Mononuclear cell (primary cell): ENCODE data around the gene GPRASP3. TPM values are rescaled to one million over a fixed set of nuclear protein-coding genes. Genes with fewer than 3 reads are reported as not detected.
A peak's percentile ranks its signal among the peaks of the same experiment; 100 is the strongest.

Experiments used
- H3K27me3 ChIP-seq: 2 replicates; pipeline ENCODE4 v1.6.0; 2011; ENCODE audit warnings: low read length, control low read depth; ENCODE audit not compliant: insufficient read depth
- H3K4me1 ChIP-seq: 2 replicates; pipeline ENCODE4 v1.5.1; 2011; ENCODE audit warnings: mild to moderate bottlenecking, low read length, control low read depth; ENCODE audit not compliant: insufficient read depth
- H3K4me3 ChIP-seq: 2 replicates; pipeline ENCODE4 v1.5.1; 2011; ENCODE audit warnings: mild to moderate bottlenecking, low read length, moderate library complexity
- H3K9me3 ChIP-seq: 2 replicates; pipeline ENCODE4 v1.5.1; 2011; ENCODE audit warnings: low read depth, mild to moderate bottlenecking, control low read depth, low read length
- total RNA-seq: library from RNA; depleted of rRNA; stranded (reverse); fragments of >200 nt; gene quantifications from one replicate; pipeline ENCODE4 v1.2.3, GENCODE V29; 2012

The GPRASP3 gene
- total RNA-seq, 1 donor = 0.73 TPM

DNA sequence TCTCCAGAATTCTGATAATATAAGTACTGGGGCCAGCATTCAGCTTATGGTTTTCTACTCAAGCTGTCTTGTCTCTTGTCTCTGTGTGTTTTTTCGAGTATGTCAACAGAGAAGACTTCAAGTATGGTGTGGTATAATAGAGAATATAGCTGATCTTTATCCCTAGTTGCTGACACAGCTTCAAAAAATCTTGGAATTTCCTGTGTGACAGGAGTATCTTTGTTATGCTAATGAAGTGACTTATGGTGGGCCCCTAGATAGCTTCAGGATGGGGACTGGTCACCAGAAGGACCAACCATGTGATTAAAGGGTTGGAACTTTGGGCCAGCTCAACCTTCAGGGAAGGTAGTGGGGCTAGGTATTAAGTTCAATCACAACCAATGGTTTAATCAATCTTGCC lies 2.9 kb downstream of the GPRASP3 start:
- Histone ChIP-seq H3K4me1 (peaks cover 8% of the 10 kb centered on the region), H3K27me3 (no peaks in the 10 kb centered on the region), H3K9me3 (no peaks in the 10 kb centered on the region)

GRCh38 chrX:102727761-102728160 lies 7.2 kb downstream of the GPRASP3 start:
- Histone ChIP-seq H3K27me3 (no peaks in the 10 kb centered on the region), H3K4me1 (no peaks in the 10 kb centered on the region), H3K9me3 (no peaks in the 10 kb centered on the region), H3K4me3 (no peak overlapping the region)

More for the DNA sequence above, 2.9 kb downstream of the GPRASP3 start:
- H3K4me3 ChIP-seq = no peak overlapping the region

DNA sequence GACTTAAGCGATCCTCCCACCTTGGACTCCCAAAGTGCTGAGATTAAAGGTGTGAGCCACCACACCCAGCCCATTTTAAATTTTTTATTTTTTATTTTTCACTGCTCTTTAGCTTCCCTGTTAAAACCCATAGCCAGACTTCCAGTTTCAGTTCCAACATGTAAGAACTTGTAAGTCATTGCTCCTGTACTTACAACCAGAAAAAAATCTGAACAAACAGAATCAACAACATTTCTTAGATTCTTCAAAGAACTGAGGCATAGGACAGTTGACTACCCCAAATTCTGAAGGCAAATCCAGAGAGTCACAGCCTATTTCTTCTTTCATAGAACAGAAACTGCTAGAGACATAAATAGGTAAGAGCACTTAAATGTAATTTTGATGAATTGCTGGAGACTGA lies 8.1 kb downstream of the GPRASP3 start:
- H3K4me3 ChIP-seq = no peak overlapping the region
- H3K4me1 ChIP-seq = no peaks in the 10 kb centered on the region
- no peaks in the 10 kb centered on the region for H3K9me3 ChIP-seq
- H3K27me3 ChIP-seq = no peaks in the 10 kb centered on the region

- Histone ChIP-seq H3K4me1 (no peaks in the 10 kb centered on the region), H3K27me3 (no peaks in the 10 kb centered on the region), H3K4me3 (no peak overlapping the region), H3K9me3 (no peaks in the 10 kb centered on the region)
Measured at GRCh38 chrX:102739657-102740056, 19.1 kb downstream of the GPRASP3 start.

DNA sequence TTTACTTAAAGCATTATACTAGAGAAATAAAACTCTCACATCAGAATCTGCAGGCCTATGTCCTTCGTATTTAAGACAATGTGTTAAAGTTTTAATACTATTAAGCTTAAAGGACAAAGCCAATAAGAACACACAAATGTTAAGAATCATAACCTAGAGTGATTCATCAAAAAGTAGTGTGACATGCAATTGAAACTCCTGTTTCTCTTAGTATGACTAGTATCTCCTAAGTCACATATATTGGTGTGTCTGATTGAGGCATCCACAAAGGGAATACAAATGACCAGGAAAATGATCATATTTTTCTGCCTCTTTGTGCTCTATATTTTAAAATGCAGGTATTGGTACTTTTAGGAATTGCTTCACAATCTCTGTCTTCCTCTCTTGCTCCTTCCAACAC lies 23.8 kb downstream of the GPRASP3 start:
- Histone ChIP-seq H3K27me3 (no peaks in the 10 kb centered on the region), H3K4me3 (no peak overlapping the region), H3K9me3 (no peaks in the 10 kb centered on the region), H3K4me1 (no peaks in the 10 kb centered on the region)

DNA sequence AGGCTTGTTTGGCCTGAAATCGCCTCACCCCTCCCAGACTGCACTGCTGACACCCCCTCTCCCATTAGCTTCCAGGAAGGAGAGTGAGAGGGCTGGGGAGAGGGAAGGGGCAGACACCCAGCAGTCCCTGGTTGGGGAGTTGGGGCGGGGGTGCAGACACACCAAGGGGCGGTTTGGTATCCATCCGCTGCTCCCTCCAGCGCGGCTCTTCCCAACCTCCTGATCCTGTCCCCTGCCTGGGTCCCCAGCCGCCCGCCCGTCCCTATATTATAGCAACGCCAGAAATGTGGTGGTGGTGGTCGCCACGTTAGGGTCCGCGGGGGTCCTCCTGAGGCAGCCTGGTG lies 24.9 kb downstream of the GPRASP3 start:
- H3K4me1 ChIP-seq = no peaks in the 10 kb centered on the region
- H3K4me3 ChIP-seq = no peak overlapping the region
- no peaks in the 10 kb centered on the region for H3K27me3 ChIP-seq
- no peaks in the 10 kb centered on the region for H3K9me3 ChIP-seq

GRCh38 chrX:102745857-102746584 lies 25.5 kb downstream of the GPRASP3 start:
- peak overlapping the region; percentile 28 for H3K4me3 ChIP-seq
- no peaks in the 10 kb centered on the region for H3K9me3 ChIP-seq
- H3K4me1 ChIP-seq = no peaks in the 10 kb centered on the region
- H3K27me3 ChIP-seq = no peaks in the 10 kb centered on the region

GRCh38 chrX:102765217-102765616 lies 44.7 kb downstream of the GPRASP3 start:
- Histone ChIP-seq H3K9me3 (no peaks in the 10 kb centered on the region), H3K4me3 (no peak overlapping the region), H3K27me3 (no peaks in the 10 kb centered on the region), H3K4me1 (no peaks in the 10 kb centered on the region)

GRCh38 chrX:102765809-102766208 lies 45.3 kb downstream of the GPRASP3 start:
- no peaks in the 10 kb centered on the region for H3K4me1 ChIP-seq
- no peaks in the 10 kb centered on the region for H3K9me3 ChIP-seq
- H3K27me3 ChIP-seq = no peaks in the 10 kb centered on the region
- no peak overlapping the region for H3K4me3 ChIP-seq

DNA sequence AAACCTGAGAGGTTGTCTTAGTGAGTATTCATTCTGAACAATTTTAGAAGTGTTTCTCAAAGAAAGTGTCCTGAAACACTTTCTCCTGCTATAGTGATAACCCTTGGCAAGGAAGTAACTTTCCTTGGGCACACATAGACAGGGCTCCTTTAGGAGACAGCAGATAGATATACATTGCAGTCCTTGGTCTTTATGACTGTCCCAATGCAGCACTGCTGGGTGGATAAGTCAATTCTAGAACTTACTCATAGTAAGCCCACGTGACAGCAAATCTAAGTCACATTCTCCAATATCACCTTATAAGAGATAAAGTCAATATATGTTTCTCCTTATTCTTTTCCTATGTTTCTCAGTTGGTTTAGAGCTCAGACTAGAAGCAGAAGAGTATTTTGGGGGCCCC lies 46.7 kb downstream of the GPRASP3 start:
- no peak overlapping the region for H3K4me3 ChIP-seq
- H3K4me1 ChIP-seq = no peaks in the 10 kb centered on the region
- no peaks in the 10 kb centered on the region for H3K27me3 ChIP-seq
- no peaks in the 10 kb centered on the region for H3K9me3 ChIP-seq

- Histone ChIP-seq H3K27me3 (no peaks in the 10 kb centered on the region), H3K9me3 (no peaks in the 10 kb centered on the region), H3K4me1 (no peaks in the 10 kb centered on the region), H3K4me3 (peak overlapping the region; percentile 63)
Measured at GRCh38 chrX:102768987-102769761, 48.6 kb downstream of the GPRASP3 start.

Other genes starting within 250 kb of the GPRASP3 start
- gene TCP11X2, start 248.9 kb upstream of the GPRASP3 start, total RNA-seq = not detected
- 0.63 TPM for gene TMSB15A, start 204.0 kb upstream of the GPRASP3 start, total RNA-seq
- 16.4 TPM for gene ARMCX5, start 121.2 kb upstream of the GPRASP3 start, total RNA-seq
- 23.3 TPM for gene GPRASP1, start 69.3 kb upstream of the GPRASP3 start, total RNA-seq
- gene GPRASP2, start 8.3 kb upstream of the GPRASP3 start, total RNA-seq = 1.8 TPM
- gene RAB40AL, start 216.5 kb downstream of the GPRASP3 start, total RNA-seq = 0.10 TPM